ENCODE results near the gene SIM1. TPM values are rescaled to one million over a fixed set of nuclear protein-coding genes. Genes with fewer than 3 reads are reported as not detected.

Gene SIM1
- total RNA-seq, 1 experiment from 2014 or later: not detected

DNA sequence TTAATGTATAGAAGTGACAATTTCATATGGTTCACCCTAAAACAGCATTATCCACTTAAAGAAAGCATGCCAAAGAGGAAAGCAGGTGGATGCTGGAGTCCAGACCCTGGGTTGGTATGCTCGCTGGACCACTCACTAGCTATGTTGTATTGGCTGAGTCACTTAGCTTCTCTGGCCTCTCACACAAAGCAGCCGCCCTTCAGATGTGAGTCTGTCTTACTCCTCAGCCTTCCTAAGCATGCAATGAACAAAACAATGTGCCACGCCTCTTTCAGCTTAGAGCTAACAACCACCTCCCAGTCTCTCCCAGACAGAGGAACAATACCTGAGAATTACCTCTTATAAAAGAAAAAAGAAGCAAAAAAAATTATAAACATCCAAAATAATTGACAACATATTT, 29.4 kb downstream of the SIM1 start:
- H3K27ac ChIP-seq (ENCODE audit: low read length): no peak overlapping the region
- TF ChIP-seq, protein P1, sequence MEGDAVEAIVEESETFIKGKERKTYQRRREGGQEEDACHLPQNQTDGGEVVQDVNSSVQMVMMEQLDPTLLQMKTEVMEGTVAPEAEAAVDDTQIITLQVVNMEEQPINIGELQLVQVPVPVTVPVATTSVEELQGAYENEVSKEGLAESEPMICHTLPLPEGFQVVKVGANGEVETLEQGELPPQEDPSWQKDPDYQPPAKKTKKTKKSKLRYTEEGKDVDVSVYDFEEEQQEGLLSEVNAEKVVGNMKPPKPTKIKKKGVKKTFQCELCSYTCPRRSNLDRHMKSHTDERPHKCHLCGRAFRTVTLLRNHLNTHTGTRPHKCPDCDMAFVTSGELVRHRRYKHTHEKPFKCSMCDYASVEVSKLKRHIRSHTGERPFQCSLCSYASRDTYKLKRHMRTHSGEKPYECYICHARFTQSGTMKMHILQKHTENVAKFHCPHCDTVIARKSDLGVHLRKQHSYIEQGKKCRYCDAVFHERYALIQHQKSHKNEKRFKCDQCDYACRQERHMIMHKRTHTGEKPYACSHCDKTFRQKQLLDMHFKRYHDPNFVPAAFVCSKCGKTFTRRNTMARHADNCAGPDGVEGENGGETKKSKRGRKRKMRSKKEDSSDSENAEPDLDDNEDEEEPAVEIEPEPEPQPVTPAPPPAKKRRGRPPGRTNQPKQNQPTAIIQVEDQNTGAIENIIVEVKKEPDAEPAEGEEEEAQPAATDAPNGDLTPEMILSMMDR (conservative IDR thresholded peaks at IDR 0.05; ENCODE audit: low read depth, low read length): no peak
- TF ChIP-seq EZH2phosphoT487 (IDR thresholded peaks at IDR 0.05; ENCODE audit: borderline replicate concordance, low read length) (no peak), EZH2 (IDR thresholded peaks at IDR 0.05; ENCODE audit: low read length, unreplicated experiment) (no peak)
- H2AFZ ChIP-seq (ENCODE audit: low read length): no peak overlapping the region
- intact Hi-C loops (cut with micrococcal nuclease): no loop called here
- H3K9ac ChIP-seq (ENCODE audit: low read length): no peak overlapping the region
- DNase-seq (peak; percentile 62), ATAC-seq (peak; percentile 90)
- ChIA-PET CTCF (no interaction called here), POLR2A (ENCODE audit: unreplicated experiment) (no interaction called here)
- H4K20me1 ChIP-seq (ENCODE audit: low read length): no peaks in the 10 kb centered on the region
- H3K9me2 ChIP-seq (replicated peaks; ENCODE audit: low read length): no peaks in the 10 kb centered on the region
- no peak overlapping the region for H3K4me2 ChIP-seq (ENCODE audit: low read length)
- H3K4me3 ChIP-seq (ENCODE audit: low read length): no peak overlapping the region
- no peaks in the 10 kb centered on the region for H3K36me3 ChIP-seq (ENCODE audit: low read depth, low read length)
- H3F3A ChIP-seq (ENCODE audit: low read length, unreplicated experiment): no peaks in the 10 kb centered on the region
- H3K79me2 ChIP-seq (ENCODE audit: low read length): no peaks in the 10 kb centered on the region
- H3K9me3 ChIP-seq (ENCODE audit: low read length): no peaks in the 10 kb centered on the region
- H3K4me1 ChIP-seq (ENCODE audit: insufficient read depth, low read length): no peaks in the 10 kb centered on the region
- H3K27me3 ChIP-seq (ENCODE audit: low read length): no peaks in the 10 kb centered on the region
- no TSS peak for BruUV-seq (replicated peaks)

DNA sequence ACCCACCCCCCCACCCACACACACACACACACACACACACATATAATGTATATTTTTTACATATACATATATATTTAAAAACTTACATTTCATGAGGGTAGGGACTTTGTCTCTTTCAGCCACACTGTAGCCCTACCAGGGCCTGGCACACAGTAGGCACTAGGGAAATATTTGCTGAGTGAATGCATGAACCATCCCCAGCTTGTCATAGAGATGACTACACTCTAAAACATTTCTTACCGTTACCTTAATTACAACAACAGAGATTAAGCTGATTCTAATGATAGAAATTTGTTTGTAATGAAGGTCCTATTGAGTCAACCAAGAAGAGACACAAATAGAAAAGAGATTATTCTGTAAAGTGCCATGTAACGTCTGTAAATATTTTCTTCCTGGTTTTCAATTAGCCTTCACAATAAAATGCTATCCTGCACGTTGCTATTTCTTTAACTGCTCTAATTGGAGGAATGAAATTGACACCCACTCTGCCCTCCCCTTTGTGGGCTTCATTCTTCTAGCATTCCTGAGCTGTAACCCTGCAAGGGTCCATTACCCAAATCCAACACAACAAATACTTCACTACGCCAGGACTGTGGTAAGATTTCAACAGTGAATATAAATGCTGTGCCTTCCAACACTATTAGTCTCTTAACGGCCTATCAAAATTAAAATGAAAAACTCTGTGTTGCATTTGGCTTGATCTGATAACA, 30.8 kb downstream of the SIM1 start:
- ATAC-seq: no peak
- no peaks in the 10 kb centered on the region for H3K79me2 ChIP-seq (ENCODE audit: low read length)
- BruUV-seq (replicated peaks): no TSS peak
- DNase-seq: no peak
- no peaks in the 10 kb centered on the region for H3K4me1 ChIP-seq (ENCODE audit: insufficient read depth, low read length)
- H3K27ac ChIP-seq (ENCODE audit: low read length): no peak overlapping the region
- no peaks in the 10 kb centered on the region for H3K9me2 ChIP-seq (replicated peaks; ENCODE audit: low read length)
- no peaks in the 10 kb centered on the region for H4K20me1 ChIP-seq (ENCODE audit: low read length)
- H2AFZ ChIP-seq (ENCODE audit: low read length): no peak overlapping the region
- no peaks in the 10 kb centered on the region for H3F3A ChIP-seq (ENCODE audit: low read length, unreplicated experiment)
- no peaks in the 10 kb centered on the region for H3K36me3 ChIP-seq (ENCODE audit: low read depth, low read length)
- H3K4me3 ChIP-seq (ENCODE audit: low read length): no peak overlapping the region
- no peaks in the 10 kb centered on the region for H3K9me3 ChIP-seq (ENCODE audit: low read length)
- intact Hi-C loops (cut with micrococcal nuclease): no loop called here
- H3K27me3 ChIP-seq (ENCODE audit: low read length): no peaks in the 10 kb centered on the region
- POLR2A ChIA-PET (ENCODE audit: unreplicated experiment): no interaction called here
- CTCF ChIA-PET: interaction anchor here (0.5 kb wide), 1 partner anchor 224 kb away, joined by 3 read pairs; no protein-coding TSS in a partner anchor
- H3K9ac ChIP-seq (ENCODE audit: low read length): no peak overlapping the region
- TF ChIP-seq EZH2phosphoT487 (IDR thresholded peaks at IDR 0.05; ENCODE audit: borderline replicate concordance, low read length) (no peak), EZH2 (IDR thresholded peaks at IDR 0.05; ENCODE audit: low read length, unreplicated experiment) (no peak)
- TF ChIP-seq, protein P1 (conservative IDR thresholded peaks at IDR 0.05; ENCODE audit: low read depth, low read length): no peak
- H3K4me2 ChIP-seq (ENCODE audit: low read length): no peak overlapping the region

DNA sequence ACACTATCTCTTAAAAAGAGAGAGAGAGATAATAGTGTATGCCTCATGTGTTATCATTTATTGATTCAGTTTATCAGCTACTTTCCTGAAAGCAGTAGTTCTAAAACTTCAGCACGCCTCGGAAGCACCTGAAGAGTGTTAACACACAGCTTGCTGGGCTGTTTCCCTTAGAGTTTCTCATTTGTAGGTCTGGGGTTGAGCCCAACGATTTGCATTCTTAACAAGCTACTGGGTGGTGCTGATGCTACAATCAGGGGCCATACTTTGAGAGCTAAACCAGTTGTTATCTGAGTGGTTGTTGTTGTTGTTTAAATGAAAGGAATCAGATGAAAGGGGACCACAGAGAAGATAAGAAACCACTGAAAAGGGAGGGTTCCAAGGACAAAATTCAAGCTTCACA, 32.6 kb downstream of the SIM1 start:
- ChIA-PET CTCF (no interaction called here), POLR2A (ENCODE audit: unreplicated experiment) (no interaction called here)
- no peak overlapping the region for H3K27ac ChIP-seq (ENCODE audit: low read length)
- H2AFZ ChIP-seq (ENCODE audit: low read length): no peak overlapping the region
- no peak for DNase-seq
- H3K27me3 ChIP-seq (ENCODE audit: low read length): no peaks in the 10 kb centered on the region
- H4K20me1 ChIP-seq (ENCODE audit: low read length): no peaks in the 10 kb centered on the region
- no peak overlapping the region for H3K4me3 ChIP-seq (ENCODE audit: low read length)
- no peak for ATAC-seq
- no peaks in the 10 kb centered on the region for H3K79me2 ChIP-seq (ENCODE audit: low read length)
- BruUV-seq (replicated peaks): no TSS peak
- H3K4me1 ChIP-seq (ENCODE audit: insufficient read depth, low read length): no peaks in the 10 kb centered on the region
- no peaks in the 10 kb centered on the region for H3K9me2 ChIP-seq (replicated peaks; ENCODE audit: low read length)
- intact Hi-C loops (cut with micrococcal nuclease): no loop called here
- no peak overlapping the region for H3K9ac ChIP-seq (ENCODE audit: low read length)
- no peaks in the 10 kb centered on the region for H3K9me3 ChIP-seq (ENCODE audit: low read length)
- H3K4me2 ChIP-seq (ENCODE audit: low read length): no peak overlapping the region
- H3K36me3 ChIP-seq (ENCODE audit: low read depth, low read length): no peaks in the 10 kb centered on the region
- no peak for TF ChIP-seq EZH2phosphoT487 (IDR thresholded peaks at IDR 0.05; ENCODE audit: borderline replicate concordance, low read length)
- no peak for TF ChIP-seq EZH2 (IDR thresholded peaks at IDR 0.05; ENCODE audit: low read length, unreplicated experiment)
- TF ChIP-seq, protein P1 (conservative IDR thresholded peaks at IDR 0.05; ENCODE audit: low read depth, low read length): no peak
- no peaks in the 10 kb centered on the region for H3F3A ChIP-seq (ENCODE audit: low read length, unreplicated experiment)

All from PC-3 (cell line).